NCI-H1436 treated with DMSO at 0.1 percent for 48 hours (cell line): ENCODE data around the gene FHL2.

Experiments
- DNase-seq: peaks from one replicate; lab custom pipeline; 2025; lab: John Stamatoyannopoulos, UW

FHL2 gene

GRCh38 chr2:105421053-105421452 lies 22.2 kb upstream of the FHL2 start:
- no peak for DNase-seq

- DNase-seq, result no peak
Measured at GRCh38 chr2:105418522-105418921, 19.7 kb upstream of the FHL2 start.

GRCh38 chr2:105417857-105418436 lies 19.1 kb upstream of the FHL2 start:
- no peak for DNase-seq

GRCh38 chr2:105416156-105416555 lies 17.3 kb upstream of the FHL2 start:
- DNase-seq, result no peak

GRCh38 chr2:105415007-105415406 lies 16.2 kb upstream of the FHL2 start:
- no peak for DNase-seq

GRCh38 chr2:105413206-105413605 lies 14.4 kb upstream of the FHL2 start:
- DNase-seq, result no peak

GRCh38 chr2:105412584-105412983 lies 13.7 kb upstream of the FHL2 start:
- DNase-seq, result no peak

- DNase-seq, result no peak
Measured at GRCh38 chr2:105411720-105412407, 13.0 kb upstream of the FHL2 start.

GRCh38 chr2:105410554-105410953 lies 11.7 kb upstream of the FHL2 start:
- no peak for DNase-seq

- DNase-seq, result no peak
Measured at GRCh38 chr2:105409717-105410116, 10.9 kb upstream of the FHL2 start.

GRCh38 chr2:105407946-105408743 lies 9.3 kb upstream of the FHL2 start:
- DNase-seq, result no peak

GRCh38 chr2:105406221-105406620 lies 7.4 kb upstream of the FHL2 start:
- no peak for DNase-seq

- DNase-seq, result no peak
Measured at GRCh38 chr2:105405291-105405690, 6.4 kb upstream of the FHL2 start.

GRCh38 chr2:105404736-105405135 lies 5.9 kb upstream of the FHL2 start:
- no peak for DNase-seq

GRCh38 chr2:105403783-105404698 lies 5.2 kb upstream of the FHL2 start:
- DNase-seq, result no peak

- no peak for DNase-seq
Measured at GRCh38 chr2:105403241-105403782, 4.5 kb upstream of the FHL2 start.

GRCh38 chr2:105402809-105403208 lies 4.0 kb upstream of the FHL2 start:
- DNase-seq, result no peak

- no peak for DNase-seq
Measured at GRCh38 chr2:105401867-105402266, 3.0 kb upstream of the FHL2 start.

GRCh38 chr2:105400138-105400540 lies 1.3 kb upstream of the FHL2 start:
- DNase-seq, result no peak

- DNase-seq, result no peak
Measured at GRCh38 chr2:105399207-105399861, 483 bp upstream of the FHL2 start.

GRCh38 chr2:105397953-105398335 lies 907 bp downstream of the FHL2 start:
- no peak for DNase-seq
